BE2C (cell line): ENCODE data around the gene AKIRIN2.

ENCODE experiments used
- DNase-seq: peaks from one replicate; pipeline ENCODE4 v3.0.0-alpha.2; 2020
- H3K27me3 ChIP-seq: fragments of 250-450 bp; sonication (Bioruptor Pico); 2 replicates; pipeline ENCODE4 v1.5.1; 2020; ENCODE audit warnings: mild to moderate bottlenecking
- H3K36me3 ChIP-seq: fragments of 250-450 bp; sonication (Bioruptor Pico); 2 replicates; pipeline ENCODE4 v1.5.1; 2020; ENCODE audit warnings: mild to moderate bottlenecking
- H3K4me1 ChIP-seq: fragments of 250-450 bp; sonication (Bioruptor Pico); 2 replicates; pipeline ENCODE4 v1.5.1; 2020
- H3K4me3 ChIP-seq: 2 replicates; pipeline ENCODE4 v1.5.1; 2011; ENCODE audit warnings: low read depth, low read length
- H3K9me3 ChIP-seq: fragments of 250-450 bp; sonication (Bioruptor Pico); 2 replicates; pipeline ENCODE4 v1.5.1; 2020
- TF ChIP-seq, protein P1 (sequence below): IDR thresholded peaks from 2 replicates; pipeline ENCODE4 v1.5.1; 2012; ENCODE audit warnings: mild to moderate bottlenecking, low read depth, low read length

The AKIRIN2 gene

DNA sequence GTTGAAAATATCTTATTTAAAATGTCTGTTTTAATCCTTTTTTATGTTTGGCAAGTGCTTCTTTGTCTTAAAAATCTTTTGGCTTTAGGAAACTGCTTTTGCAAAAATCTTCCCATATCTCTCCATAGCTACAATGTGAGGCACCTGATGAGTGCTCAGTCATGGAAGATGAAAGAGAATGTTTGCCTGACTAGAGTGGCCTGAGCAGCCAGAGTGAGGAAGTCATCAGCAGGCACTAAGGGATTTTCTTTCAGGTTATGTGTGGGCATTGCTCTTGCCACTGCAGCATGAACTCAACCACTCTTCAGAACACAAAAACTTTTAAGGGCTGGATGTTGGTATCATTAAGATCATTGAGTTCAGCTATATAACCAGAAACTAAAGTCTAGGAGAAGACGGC is 47.9 kb downstream of the AKIRIN2 start:
- H3K4me3 ChIP-seq, result no peak overlapping the region
- TF ChIP-seq, protein P1, sequence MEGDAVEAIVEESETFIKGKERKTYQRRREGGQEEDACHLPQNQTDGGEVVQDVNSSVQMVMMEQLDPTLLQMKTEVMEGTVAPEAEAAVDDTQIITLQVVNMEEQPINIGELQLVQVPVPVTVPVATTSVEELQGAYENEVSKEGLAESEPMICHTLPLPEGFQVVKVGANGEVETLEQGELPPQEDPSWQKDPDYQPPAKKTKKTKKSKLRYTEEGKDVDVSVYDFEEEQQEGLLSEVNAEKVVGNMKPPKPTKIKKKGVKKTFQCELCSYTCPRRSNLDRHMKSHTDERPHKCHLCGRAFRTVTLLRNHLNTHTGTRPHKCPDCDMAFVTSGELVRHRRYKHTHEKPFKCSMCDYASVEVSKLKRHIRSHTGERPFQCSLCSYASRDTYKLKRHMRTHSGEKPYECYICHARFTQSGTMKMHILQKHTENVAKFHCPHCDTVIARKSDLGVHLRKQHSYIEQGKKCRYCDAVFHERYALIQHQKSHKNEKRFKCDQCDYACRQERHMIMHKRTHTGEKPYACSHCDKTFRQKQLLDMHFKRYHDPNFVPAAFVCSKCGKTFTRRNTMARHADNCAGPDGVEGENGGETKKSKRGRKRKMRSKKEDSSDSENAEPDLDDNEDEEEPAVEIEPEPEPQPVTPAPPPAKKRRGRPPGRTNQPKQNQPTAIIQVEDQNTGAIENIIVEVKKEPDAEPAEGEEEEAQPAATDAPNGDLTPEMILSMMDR, result no peak
- DNase-seq, result no peak
- H3K27me3 ChIP-seq, result no peaks in the 10 kb centered on the region
- no peaks in the 10 kb centered on the region for H3K9me3 ChIP-seq
- H3K36me3 ChIP-seq, result peaks cover 18% of the 10 kb centered on the region
- H3K4me1 ChIP-seq, result no peaks in the 10 kb centered on the region

DNA sequence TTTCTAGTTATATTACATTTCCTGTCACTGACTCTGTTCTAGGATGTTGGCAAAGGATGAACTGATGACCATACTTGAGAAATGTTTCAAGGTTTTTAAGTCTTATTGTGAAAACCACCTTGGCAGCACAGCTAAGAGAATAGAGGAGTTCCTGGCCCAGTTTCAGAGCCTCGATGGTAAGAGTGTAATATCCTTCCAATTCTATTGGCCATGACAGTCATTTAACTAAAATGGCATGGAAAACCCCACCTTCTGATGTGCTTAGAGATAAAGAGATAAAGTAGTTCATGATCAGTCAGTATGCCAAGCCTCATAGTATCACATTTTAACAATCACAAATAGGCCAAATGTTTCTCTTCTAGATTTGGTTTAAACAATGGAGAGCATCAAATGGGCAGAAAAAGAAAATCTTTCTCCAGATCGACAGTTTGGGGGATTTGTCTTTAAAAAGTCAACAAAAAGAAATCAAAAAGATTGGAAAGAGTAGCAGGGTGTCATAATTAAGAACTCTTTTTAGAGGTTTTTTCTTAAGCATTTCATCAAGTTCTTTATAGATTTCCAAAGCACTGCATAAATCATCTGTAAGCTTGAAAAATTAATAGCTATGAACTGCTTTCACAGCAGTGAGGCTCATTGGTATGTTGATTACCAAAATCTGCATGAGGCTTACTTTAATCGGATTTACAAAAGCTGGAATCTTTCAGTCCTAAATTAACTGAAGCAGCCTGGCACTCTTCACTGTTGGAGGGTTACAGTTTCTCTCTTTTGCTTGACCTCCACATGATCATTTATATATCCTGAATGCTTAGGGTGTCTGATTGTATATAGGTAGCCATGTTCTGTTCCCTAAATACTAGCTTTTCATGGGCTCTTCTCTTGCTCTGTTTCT is 48.7 kb downstream of the AKIRIN2 start:
- H3K27me3 ChIP-seq, result no peaks in the 10 kb centered on the region

DNA sequence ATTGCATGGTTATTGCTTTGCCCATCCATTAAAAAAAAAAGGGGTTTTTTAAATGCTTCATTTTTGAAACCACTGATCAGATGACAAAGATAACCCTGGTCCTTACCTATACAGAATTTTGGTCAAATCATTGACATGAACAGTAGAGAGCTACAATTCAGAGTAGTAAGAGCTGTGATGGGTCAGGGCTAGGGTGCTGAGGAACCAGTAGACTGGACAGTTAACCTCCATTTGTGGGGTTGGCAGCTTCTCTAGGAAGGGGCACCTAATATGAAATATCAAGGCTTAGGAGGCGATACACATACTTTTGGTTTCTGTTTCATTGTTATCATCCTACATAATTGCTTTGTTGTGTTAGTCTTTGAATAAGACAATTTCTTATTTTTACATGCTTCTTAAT is 57.0 kb downstream of the AKIRIN2 start:
- TF ChIP-seq, protein P1, result no peak
- H3K36me3 ChIP-seq, result peaks cover 2% of the 10 kb centered on the region; the same call in 1 of the 2 replicates
- no peak for DNase-seq
- no peaks in the 10 kb centered on the region for H3K4me1 ChIP-seq
- H3K4me3 ChIP-seq, result no peak overlapping the region
- H3K27me3 ChIP-seq, result no peaks in the 10 kb centered on the region
- H3K9me3 ChIP-seq, result no peaks in the 10 kb centered on the region

More for the DNA sequence above, 48.7 kb downstream of the AKIRIN2 start:
- H3K9me3 ChIP-seq, result no peaks in the 10 kb centered on the region
- TF ChIP-seq, protein P1, result no peak
- DNase-seq, result no peak
- H3K36me3 ChIP-seq, result peaks cover 15% of the 10 kb centered on the region
- no peaks in the 10 kb centered on the region for H3K4me1 ChIP-seq
- H3K4me3 ChIP-seq, result no peak overlapping the region

DNA sequence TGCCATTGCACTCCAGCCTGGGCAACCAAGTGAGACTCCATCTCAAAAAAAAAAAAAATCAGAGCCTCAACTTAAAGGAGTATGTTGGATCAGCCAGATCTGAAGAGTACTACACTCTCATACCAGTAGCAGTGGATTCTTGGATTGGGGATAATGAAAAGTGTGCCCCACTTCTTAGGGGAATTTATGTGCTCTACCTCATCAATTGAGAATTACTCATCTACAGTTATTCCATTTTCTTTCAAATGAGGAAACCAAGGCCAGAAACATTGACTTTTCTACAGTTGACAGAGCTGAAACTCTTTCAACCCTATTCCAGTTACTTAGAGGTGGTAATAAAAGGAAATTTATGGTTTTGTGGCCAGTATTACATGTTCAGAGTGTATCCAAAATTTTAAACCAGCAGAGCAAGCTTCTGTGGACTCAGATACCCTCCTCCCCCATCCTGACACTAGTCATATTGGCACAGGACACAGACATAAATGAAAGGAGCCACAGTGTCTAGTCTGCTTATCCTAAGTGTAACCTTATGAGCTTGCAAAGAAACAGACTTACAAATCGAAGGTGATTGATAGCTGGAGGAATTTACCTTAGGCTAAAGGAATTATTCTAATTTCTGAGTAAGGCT is 60.9 kb downstream of the AKIRIN2 start:
- DNase-seq, result no peak
- Histone ChIP-seq H3K4me1 (no peaks in the 10 kb centered on the region), H3K4me3 (no peak overlapping the region), H3K9me3 (no peaks in the 10 kb centered on the region), H3K27me3 (no peaks in the 10 kb centered on the region), H3K36me3 (peaks cover 13% of the 10 kb centered on the region; the same call in 1 of the 2 replicates)
- TF ChIP-seq, protein P1, result no peak

DNA sequence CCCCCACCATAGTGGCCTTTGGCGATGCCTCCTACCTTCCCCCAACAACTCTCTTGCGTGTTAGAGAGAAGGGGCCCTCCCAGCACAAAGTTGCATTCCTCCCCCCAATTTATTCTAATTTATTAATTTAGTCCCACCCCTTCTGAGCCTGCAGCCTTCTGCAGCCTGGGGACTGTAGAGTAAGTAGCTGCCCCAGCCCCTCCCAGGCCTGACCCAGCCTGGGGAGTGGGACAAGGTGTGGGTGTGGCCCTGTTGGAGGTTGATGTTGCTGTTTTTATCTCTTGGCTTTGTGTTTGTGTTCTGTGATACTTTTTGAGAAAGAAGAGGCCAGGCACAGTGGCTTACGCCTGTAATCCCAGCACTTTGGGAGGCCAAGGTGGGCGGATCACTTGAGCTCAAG is 62.7 kb downstream of the AKIRIN2 start:
- H3K4me1 ChIP-seq, result no peaks in the 10 kb centered on the region
- H3K9me3 ChIP-seq, result no peaks in the 10 kb centered on the region
- no peak for DNase-seq
- no peak overlapping the region for H3K4me3 ChIP-seq
- TF ChIP-seq, protein P1, result no peak
- peaks cover 13% of the 10 kb centered on the region; the same call in 1 of the 2 replicates for H3K36me3 ChIP-seq
- H3K27me3 ChIP-seq, result no peaks in the 10 kb centered on the region

DNA sequence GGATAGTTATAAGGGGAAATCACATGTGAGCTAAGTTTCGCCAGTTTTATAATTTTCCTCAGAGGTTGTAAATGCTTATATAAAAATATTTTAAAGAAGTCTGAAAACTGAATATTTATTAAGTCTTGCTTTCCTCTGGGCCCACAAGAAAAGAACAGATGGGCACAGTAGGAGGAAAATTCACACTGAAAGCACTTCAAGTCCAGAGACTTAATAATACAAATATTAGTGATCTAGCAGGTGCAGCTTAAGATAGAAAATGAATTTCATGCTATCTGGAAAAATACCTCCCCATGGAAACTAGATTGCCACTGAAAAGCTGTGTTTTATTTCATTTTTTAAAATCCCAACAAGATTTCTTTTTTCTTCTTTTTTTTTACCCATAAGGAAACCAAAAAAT is 64.9 kb downstream of the AKIRIN2 start:
- DNase-seq, result no peak
- H3K36me3 ChIP-seq, result peaks cover 13% of the 10 kb centered on the region; the same call in 1 of the 2 replicates
- no peaks in the 10 kb centered on the region for H3K27me3 ChIP-seq
- TF ChIP-seq, protein P1, result no peak
- no peaks in the 10 kb centered on the region for H3K9me3 ChIP-seq
- H3K4me3 ChIP-seq, result no peak overlapping the region
- no peaks in the 10 kb centered on the region for H3K4me1 ChIP-seq
